ENCODE measurements around the gene AUTS2.
"Not testable (repeated sequence)": the region's sequence is repeated elsewhere in the genome, so short reads cannot be mapped to it uniquely, and the experiment has no call there.

The AUTS2 gene

GRCh38 chr7:70240873-70241272, 642.6 kb downstream of the AUTS2 start:
- in situ Hi-C loops (cut with MboI; ENCODE audit: low pct_unique_long_range_greater_than_20kb, low sequenced_read_pairs): no loop called here
- DNase-seq: no peak

- no peak for DNase-seq
- in situ Hi-C loops (cut with MboI; ENCODE audit: low pct_unique_long_range_greater_than_20kb, low sequenced_read_pairs): no loop called here
These were observed 643.4 kb downstream of the AUTS2 start for GRCh38 chr7:70241536-70242175.

- in situ Hi-C loops (cut with MboI; ENCODE audit: low pct_unique_long_range_greater_than_20kb, low sequenced_read_pairs): no loop called here
These were observed 644.6 kb downstream of the AUTS2 start for GRCh38 chr7:70242826-70243225.

DNA sequence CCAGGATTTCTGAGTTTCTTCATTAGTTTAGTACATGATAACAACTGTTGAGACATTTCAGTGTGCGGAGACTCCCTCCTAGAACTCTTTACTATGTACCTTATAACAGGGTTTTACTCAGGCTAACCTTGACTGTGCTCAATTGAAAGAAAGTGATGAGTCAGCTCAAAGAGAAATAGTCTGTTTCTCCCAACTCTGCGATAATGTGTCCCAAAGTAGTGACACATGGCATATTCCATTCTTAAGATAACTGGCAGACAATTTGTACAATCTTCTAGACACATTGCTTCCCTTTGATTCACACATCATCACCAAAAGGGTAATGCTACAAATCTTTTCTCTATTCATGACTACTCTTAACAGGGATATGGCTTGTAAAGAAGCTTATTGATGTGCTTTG, 645.2 kb downstream of the AUTS2 start:
- in situ Hi-C loops (cut with MboI; ENCODE audit: low pct_unique_long_range_greater_than_20kb, low sequenced_read_pairs): no loop called here
- no peak for DNase-seq

More at GRCh38 chr7:70242826-70243225, 644.6 kb downstream of the AUTS2 start:
- DNase-seq: no peak

- DNase-seq: no peak
- in situ Hi-C loops (cut with MboI; ENCODE audit: low pct_unique_long_range_greater_than_20kb, low sequenced_read_pairs): no loop called here
These were observed 659.6 kb downstream of the AUTS2 start for GRCh38 chr7:70257921-70258320.

- DNase-seq: no peak
- in situ Hi-C loops (cut with MboI; ENCODE audit: low pct_unique_long_range_greater_than_20kb, low sequenced_read_pairs): no loop called here
These were observed 661.2 kb downstream of the AUTS2 start for GRCh38 chr7:70259502-70259901.

DNA sequence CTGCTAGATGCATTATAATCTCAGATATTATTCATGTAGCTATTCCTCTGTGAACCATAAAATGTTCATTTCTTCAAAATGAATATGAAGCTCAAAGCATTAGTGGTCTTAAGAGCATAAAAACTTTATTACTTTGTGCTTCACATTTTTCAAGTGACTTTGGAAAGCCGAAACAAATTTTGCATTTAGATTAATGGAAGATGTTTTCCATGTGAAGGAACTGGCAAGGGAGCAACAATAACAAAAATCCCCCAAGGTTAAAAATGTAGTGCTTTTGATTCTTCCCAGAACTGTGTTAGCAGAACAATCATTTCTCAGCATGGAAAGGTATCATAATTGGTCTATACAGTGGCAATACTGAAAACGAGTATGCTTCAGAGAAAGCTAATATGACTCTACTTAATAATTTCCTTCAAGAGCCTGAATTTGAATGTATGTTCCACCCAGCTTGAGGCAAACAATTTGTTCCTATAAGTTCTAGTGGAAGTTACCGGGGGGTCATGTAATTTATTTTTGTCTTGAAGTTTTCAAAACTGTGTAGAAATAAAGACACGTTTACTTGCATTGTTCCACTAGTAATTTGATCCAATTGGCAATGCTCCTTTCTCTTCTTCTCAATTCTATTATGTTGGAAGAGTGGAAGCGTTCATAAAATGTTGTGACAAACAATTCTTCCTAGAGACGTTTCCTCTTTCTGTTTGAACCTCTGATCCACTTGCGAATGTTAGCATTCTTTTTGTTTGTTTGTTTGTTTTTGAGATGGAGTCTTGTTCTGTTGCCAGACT, 665.4 kb downstream of the AUTS2 start:
- in situ Hi-C loops (cut with MboI; ENCODE audit: low pct_unique_long_range_greater_than_20kb, low sequenced_read_pairs): no loop called here
- no peak for DNase-seq

- in situ Hi-C loops (cut with MboI; ENCODE audit: low pct_unique_long_range_greater_than_20kb, low sequenced_read_pairs): no loop called here
- DNase-seq: no peak
These were observed 667.9 kb downstream of the AUTS2 start for GRCh38 chr7:70266186-70266585.

DNA sequence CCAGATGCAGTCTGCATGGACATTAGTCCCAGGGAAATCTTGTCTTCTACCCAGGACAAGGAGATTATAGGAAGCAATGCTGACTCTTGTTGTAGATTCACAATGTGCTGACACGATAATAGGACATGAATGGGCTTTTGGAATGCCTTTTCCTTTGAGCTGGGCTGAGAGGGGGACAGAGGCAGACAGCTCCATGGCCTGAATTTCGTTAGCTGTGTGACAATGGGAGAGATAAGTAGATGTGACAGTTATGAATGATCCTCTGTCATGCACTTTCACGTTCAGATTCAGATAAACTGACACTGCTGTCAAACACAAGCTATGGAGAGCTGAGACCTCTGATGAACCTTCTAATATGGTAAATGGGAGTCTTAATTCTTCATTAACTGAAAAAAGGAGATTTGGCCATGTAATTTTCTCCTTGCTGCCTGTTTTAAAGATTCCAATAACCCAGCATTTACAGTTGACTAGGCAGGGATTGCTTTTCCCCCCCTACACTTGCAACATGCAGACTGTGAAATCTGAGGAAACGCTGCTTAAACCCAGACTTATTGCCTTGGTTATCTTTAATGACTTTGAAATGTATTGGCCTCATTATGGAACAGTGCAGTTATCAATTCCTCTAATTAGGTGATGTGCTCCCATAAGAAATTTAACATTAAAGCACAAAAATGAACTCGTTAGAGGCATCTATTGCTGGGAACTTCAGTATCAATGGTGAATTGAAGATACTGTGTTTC, 669.3 kb downstream of the AUTS2 start:
- in situ Hi-C loops (cut with MboI; ENCODE audit: low pct_unique_long_range_greater_than_20kb, low sequenced_read_pairs): no loop called here
- no peak for DNase-seq

- no peak for DNase-seq
- in situ Hi-C loops (cut with MboI; ENCODE audit: low pct_unique_long_range_greater_than_20kb, low sequenced_read_pairs): no loop called here
These were observed 669.9 kb downstream of the AUTS2 start for GRCh38 chr7:70268179-70268578.

- in situ Hi-C loops (cut with MboI; ENCODE audit: low pct_unique_long_range_greater_than_20kb, low sequenced_read_pairs): no loop called here
- DNase-seq: no peak
These were observed 671.9 kb downstream of the AUTS2 start for GRCh38 chr7:70270149-70270548.

DNA sequence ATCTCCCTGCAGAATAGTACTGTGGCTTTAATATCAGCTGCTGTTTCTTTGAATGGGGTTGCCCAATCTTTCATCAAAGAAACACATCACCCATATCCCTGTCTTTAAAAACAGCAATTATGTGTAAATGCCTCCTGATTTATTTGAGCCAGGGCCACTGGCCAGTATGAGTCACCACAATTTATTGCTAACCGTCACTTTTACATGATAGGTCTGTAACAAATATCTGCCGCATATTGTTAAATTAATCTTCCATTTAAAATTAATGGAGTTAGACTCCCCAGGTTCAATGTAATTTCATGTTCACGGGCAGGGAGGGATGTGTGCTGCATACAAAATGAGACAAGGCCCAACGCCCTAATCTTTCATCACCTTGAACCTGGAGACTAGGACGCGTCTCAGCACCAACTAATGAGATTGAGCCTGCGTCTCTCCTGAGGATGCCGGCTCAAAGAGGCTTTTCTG, 673.4 kb downstream of the AUTS2 start:
- DNase-seq: no peak
- in situ Hi-C loops (cut with MboI; ENCODE audit: low pct_unique_long_range_greater_than_20kb, low sequenced_read_pairs): no loop called here

DNA sequence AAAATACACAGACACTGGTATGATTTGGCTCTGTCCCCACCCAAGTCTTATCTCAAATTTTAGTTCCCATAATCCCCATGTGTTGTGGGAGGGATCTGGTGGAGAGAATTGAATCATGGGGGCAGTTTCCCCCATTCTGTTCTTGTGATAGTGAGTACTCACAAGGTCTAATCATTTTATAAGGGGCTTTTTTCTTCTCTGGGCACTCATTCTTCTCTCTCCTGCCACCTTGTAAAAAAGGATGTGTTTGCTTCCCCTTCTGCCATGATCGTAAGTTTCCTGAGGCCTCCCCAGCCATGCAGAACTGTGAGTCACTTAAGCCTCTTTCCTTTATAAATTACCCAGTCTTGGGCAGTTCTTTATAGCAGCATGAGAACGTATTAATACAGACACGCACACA, 677.3 kb downstream of the AUTS2 start:
- DNase-seq; in situ Hi-C loops (cut with MboI; ENCODE audit: low pct_unique_long_range_greater_than_20kb, low sequenced_read_pairs): not testable (repeated sequence)

DNA sequence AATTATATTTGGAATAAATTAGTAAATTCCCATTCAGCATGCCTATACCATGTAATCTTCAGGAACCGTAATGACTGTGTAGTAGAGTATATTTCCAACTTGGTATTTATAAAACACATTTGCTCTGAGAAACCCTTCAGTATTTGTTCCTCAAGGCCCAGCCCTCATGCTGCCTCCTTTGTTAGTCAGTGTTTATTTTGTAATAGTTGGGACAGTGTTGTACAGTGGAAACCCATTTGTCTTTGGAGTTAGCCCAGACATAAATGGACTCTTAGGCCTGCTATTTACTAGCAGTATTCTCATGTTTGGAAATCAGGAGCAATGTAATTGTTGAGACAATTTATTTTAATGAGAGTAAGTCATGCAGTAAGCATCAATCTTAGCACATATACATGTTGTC, 686.9 kb downstream of the AUTS2 start:
- in situ Hi-C loops (cut with MboI; ENCODE audit: low pct_unique_long_range_greater_than_20kb, low sequenced_read_pairs): no loop called here
- no peak for DNase-seq

- no peak for DNase-seq
- in situ Hi-C loops (cut with MboI; ENCODE audit: low pct_unique_long_range_greater_than_20kb, low sequenced_read_pairs): no loop called here
These were observed 687.6 kb downstream of the AUTS2 start for GRCh38 chr7:70285854-70286253.

GRCh38 chr7:70288781-70289456, 690.6 kb downstream of the AUTS2 start:
- in situ Hi-C loops (cut with MboI; ENCODE audit: low pct_unique_long_range_greater_than_20kb, low sequenced_read_pairs): no loop called here
- no peak for DNase-seq

DNA sequence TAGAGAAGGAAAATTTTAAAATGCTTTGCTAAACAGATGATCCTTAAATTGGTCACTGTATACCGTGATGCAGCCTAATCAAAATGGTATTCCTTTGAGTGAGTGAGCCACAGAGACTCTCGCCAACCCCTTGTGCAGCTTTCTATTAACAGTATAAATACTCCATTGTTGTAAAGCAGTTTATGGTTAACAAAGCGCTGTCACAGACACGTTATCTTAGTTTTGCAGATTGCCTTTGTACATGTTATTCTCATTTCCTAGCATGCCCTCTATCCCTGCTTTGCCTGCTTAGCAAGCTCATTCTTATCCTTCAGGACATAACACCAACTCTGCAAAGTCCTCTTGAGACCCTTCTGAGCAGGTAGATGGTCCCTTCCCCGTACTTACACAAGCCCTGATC, 694.4 kb downstream of the AUTS2 start:
- no peak for DNase-seq
- in situ Hi-C loops (cut with MboI; ENCODE audit: low pct_unique_long_range_greater_than_20kb, low sequenced_read_pairs): no loop called here

DNA sequence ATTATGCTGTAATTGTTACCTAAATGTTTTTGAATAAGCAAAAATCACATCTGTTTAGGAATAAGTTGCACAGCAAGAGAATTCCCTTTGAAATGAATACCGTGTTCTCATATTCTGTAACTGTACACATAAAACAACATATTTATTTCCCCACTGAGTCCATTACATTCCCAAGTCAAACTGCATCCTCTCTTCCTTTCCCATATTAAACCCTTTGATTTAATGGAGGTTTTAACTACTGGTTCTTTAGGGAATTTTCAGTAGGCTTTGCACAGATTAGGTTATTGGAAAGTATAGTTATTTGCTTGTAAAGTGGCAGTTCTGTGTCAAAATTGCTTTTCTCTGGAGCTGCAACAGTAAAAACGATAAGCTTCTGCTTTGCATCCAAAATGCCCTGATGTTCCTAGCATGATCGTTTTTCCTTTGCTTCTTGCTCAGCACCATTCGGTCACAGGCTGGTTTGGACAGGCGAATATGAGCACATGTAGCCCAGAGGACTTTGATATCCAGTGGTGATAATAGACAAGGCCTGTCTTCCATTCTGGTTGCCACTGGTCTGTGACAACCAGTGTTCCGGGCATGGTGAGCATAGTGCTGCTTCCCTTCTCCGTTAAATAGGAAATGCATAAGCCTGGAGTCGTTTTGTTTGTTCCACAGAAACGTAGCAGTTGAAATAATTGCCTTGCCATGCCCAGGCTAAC, 696.1 kb downstream of the AUTS2 start:
- DNase-seq: no peak
- in situ Hi-C loops (cut with MboI; ENCODE audit: low pct_unique_long_range_greater_than_20kb, low sequenced_read_pairs): no loop called here

Measured in KBM-7 (cell line).